CD4-positive, alpha-beta T cell (primary cell): Measurements from ENCODE around the gene CDK5RAP2. TPM values are rescaled to one million over a fixed set of nuclear protein-coding genes. Genes with fewer than 3 reads are reported as not detected.

ENCODE experiments used
- ATAC-seq: fragments of 200-7000 bp; cut with Tn5 transposase; one replicate; pipeline ENCODE4 v1.10.0; 2022; ENCODE audit warnings: mild to moderate bottlenecking; ENCODE audit not compliant: poor library complexity
- CTCF ChIA-PET: fragments of 350-600 bp; sonication (Branson Sonifier 250); formaldehyde crosslinking; loops from one replicate; lab custom pipeline; 2021; ENCODE audit warnings: antibody characterized with exemption, inconsistent platforms; lab: Charles Lee
- POLR2A ChIA-PET: fragments of 350-600 bp; sonication (Branson Sonifier 250); formaldehyde crosslinking; loops from one replicate; lab custom pipeline; 2021; ENCODE audit warnings: antibody characterized with exemption, inconsistent platforms; lab: Charles Lee
- DNase-seq, 14 experiments: peaks; one replicate each; pipeline ENCODE4 v3.0.0-alpha.2; 2013 to 2020; ENCODE audit warnings: mixed read lengths in 2 of 14
- H3K27ac ChIP-seq, 2 donors: one replicate each; pipeline versions ENCODE4 v1.5.1 to v1.7.0; 2013; ENCODE audit warnings: low read length in 2 of 2, low read depth in 1 of 2, mild to moderate bottlenecking in 1 of 2
- H3K27me3 ChIP-seq, 2 experiments: 1 replicate in 1 of 2; 2 replicates in 1 of 2; pipeline versions ENCODE4 v1.6.1 to v1.7.0; 2013; ENCODE audit warnings: low read length in 2 of 2, control low read depth in 1 of 2, mild to moderate bottlenecking in 1 of 2, moderate library complexity in 1 of 2; ENCODE audit not compliant: insufficient read depth in 2 of 2, control insufficient read depth in 1 of 2
- H3K36me3 ChIP-seq: one replicate; pipeline ENCODE4 v1.6.1; 2013; ENCODE audit warnings: low read length, control low read depth; ENCODE audit not compliant: insufficient read depth
- H3K4me1 ChIP-seq: one replicate; pipeline ENCODE4 v1.6.1; 2013; ENCODE audit warnings: low read length, control low read depth; ENCODE audit not compliant: insufficient read depth
- H3K4me3 ChIP-seq: one replicate; pipeline ENCODE4 v1.5.1; 2013; ENCODE audit warnings: mild to moderate bottlenecking, low read length, moderate library complexity
- H3K9me3 ChIP-seq, 2 experiments: 1 replicate in 1 of 2; 2 replicates in 1 of 2; pipeline versions ENCODE4 v1.6.1 to v1.7.0; 2013; ENCODE audit warnings: low read length in 2 of 2, mild to moderate bottlenecking in 2 of 2, control low read depth in 1 of 2, moderate library complexity in 1 of 2; ENCODE audit not compliant: control insufficient read depth in 1 of 2, insufficient read depth in 1 of 2
- H3K27ac Mint-ChIP-seq: one replicate; pipeline ENCODE4 v1.8.0; 2020; ENCODE audit warnings: mixed read lengths
- H3K27me3 Mint-ChIP-seq: one replicate; pipeline ENCODE4 v1.8.0; 2021; ENCODE audit warnings: mixed read lengths
- H3K36me3 Mint-ChIP-seq: one replicate; pipeline ENCODE4 v1.8.0; 2021; ENCODE audit warnings: low read depth, mixed read lengths
- H3K4me1 Mint-ChIP-seq: one replicate; pipeline ENCODE4 v1.8.0; 2021; ENCODE audit warnings: low read depth, mixed read lengths
- H3K4me3 Mint-ChIP-seq: one replicate; pipeline ENCODE4 v1.8.0; 2020; ENCODE audit warnings: mild to moderate bottlenecking, mixed read lengths
- H3K9me3 Mint-ChIP-seq: one replicate; pipeline ENCODE4 v1.8.0; 2020; ENCODE audit warnings: mixed read lengths
- CTCF ChIP-seq: fragments of 200-600 bp; IDR thresholded peaks from one replicate; pipeline ENCODE4 v1.8.0; 2022; ENCODE audit warnings: antibody characterized with exemption, mild to moderate bottlenecking
- intact Hi-C, 2 experiments: fragments of 100-400 bp; cut with DNase I in 1 of 2; cut with micrococcal nuclease in 1 of 2; formaldehyde crosslinking; loops; one replicate each; pipeline versions ENCODE4 v1.15.1 to v1.9.0; 2023 to 2025; cut with DNase I, micrococcal nuclease
- total RNA-seq, 174 experiments: library from RNA in 2 of 174; stranded (reverse) in 2 of 174; gene quantifications; one replicate each; pipeline ENCODE4 v1.2.3 and lab custom pipeline; 2021 to 2026

The CDK5RAP2 gene
- total RNA-seq, 2 experiments from 2014 or later: 55.0 to 56.0 TPM

GRCh38 chr9:120456218-120456617 lies 123.7 kb downstream of the CDK5RAP2 start:
- Mint-ChIP-seq H3K4me1 (peaks cover under 1% of the 10 kb centered on the region), H3K27me3 (no peaks in the 10 kb centered on the region), H3K9me3 (no peaks in the 10 kb centered on the region), H3K27ac (no peak overlapping the region), H3K4me3 (no peak overlapping the region), H3K36me3 (peaks cover 95% of the 10 kb centered on the region)
- peaks cover 70% of the 10 kb centered on the region for H3K36me3 ChIP-seq
- ATAC-seq (no peak), DNase-seq (no peak)
- no peaks in the 10 kb centered on the region for H3K4me1 ChIP-seq
- no peak for TF ChIP-seq CTCF
- ChIA-PET POLR2A (no interaction called here), CTCF (no interaction called here)
- intact Hi-C loops: no loop called here
- no peak overlapping the region for H3K27ac ChIP-seq
- H3K9me3 ChIP-seq: no peaks in the 10 kb centered on the region
- H3K27me3 ChIP-seq: no peaks in the 10 kb centered on the region
- H3K4me3 ChIP-seq: no peak overlapping the region

GRCh38 chr9:120454467-120454866 lies 125.5 kb downstream of the CDK5RAP2 start:
- DNase-seq (no peak), ATAC-seq (no peak)
- POLR2A ChIA-PET: no interaction called here
- Histone ChIP-seq H3K9me3 (no peaks in the 10 kb centered on the region), H3K27ac (no peak overlapping the region), H3K4me3 (no peak overlapping the region), H3K36me3 (peaks cover 70% of the 10 kb centered on the region), H3K4me1 (no peaks in the 10 kb centered on the region), H3K27me3 (no peaks in the 10 kb centered on the region)
- Mint-ChIP-seq H3K27me3 (no peaks in the 10 kb centered on the region), H3K27ac (no peak overlapping the region), H3K9me3 (no peaks in the 10 kb centered on the region), H3K4me1 (peaks cover 4% of the 10 kb centered on the region), H3K36me3 (peaks cover 95% of the 10 kb centered on the region), H3K4me3 (no peak overlapping the region)
- CTCF ChIA-PET: no interaction called here
- TF ChIP-seq CTCF: no peak
- intact Hi-C loops: no loop called here

- TF ChIP-seq CTCF: no peak
- POLR2A ChIA-PET: no interaction called here
- intact Hi-C loops: no loop called here
- no peak overlapping the region for H3K27ac ChIP-seq
- Mint-ChIP-seq H3K4me3 (no peak overlapping the region), H3K4me1 (peaks cover 11% of the 10 kb centered on the region), H3K9me3 (no peaks in the 10 kb centered on the region), H3K27me3 (no peaks in the 10 kb centered on the region), H3K27ac (no peak overlapping the region), H3K36me3 (peaks cover 94% of the 10 kb centered on the region)
- no peaks in the 10 kb centered on the region for H3K9me3 ChIP-seq
- no peak overlapping the region for H3K4me3 ChIP-seq
- ATAC-seq (no peak), DNase-seq (no peak)
- no peaks in the 10 kb centered on the region for H3K27me3 ChIP-seq
- CTCF ChIA-PET: no interaction called here
- H3K36me3 ChIP-seq: peaks cover 65% of the 10 kb centered on the region
- no peaks in the 10 kb centered on the region for H3K4me1 ChIP-seq
Measured at GRCh38 chr9:120453792-120454191, 126.2 kb downstream of the CDK5RAP2 start.
